ENCODE data around the gene CPZ.

- no peak for TF ChIP-seq KLF16 (tag by site-specific recombination; IDR thresholded peaks at IDR 0.05)
- TF ChIP-seq, protein P1, sequence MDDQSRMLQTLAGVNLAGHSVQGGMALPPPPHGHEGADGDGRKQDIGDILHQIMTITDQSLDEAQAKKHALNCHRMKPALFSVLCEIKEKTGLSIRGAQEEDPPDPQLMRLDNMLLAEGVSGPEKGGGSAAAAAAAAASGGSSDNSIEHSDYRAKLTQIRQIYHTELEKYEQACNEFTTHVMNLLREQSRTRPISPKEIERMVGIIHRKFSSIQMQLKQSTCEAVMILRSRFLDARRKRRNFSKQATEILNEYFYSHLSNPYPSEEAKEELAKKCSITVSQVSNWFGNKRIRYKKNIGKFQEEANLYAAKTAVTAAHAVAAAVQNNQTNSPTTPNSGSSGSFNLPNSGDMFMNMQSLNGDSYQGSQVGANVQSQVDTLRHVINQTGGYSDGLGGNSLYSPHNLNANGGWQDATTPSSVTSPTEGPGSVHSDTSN (CRISPR knock-in tag; IDR thresholded peaks at IDR 0.05): no peak
- TF ChIP-seq ZNF302 (tag by site-specific recombination; IDR thresholded peaks at IDR 0.05; ENCODE audit: low read depth): no peak
Measured at GRCh38 chr4:8588196-8588470, 4.4 kb upstream of the CPZ start.

Measured in HEK293 (cell line).